GM19025 (cell line): Measurements from ENCODE around the gene POPDC3.
"Not testable (repeated sequence)": the region's sequence is repeated elsewhere in the genome, so short reads cannot be mapped to it uniquely, and the experiment has no call there.

Experiments
- ATAC-seq: cut with Tn5 transposase; IDR thresholded peaks from one replicate; pipeline ENCODE4 v1.9.1; 2021; ENCODE audit warnings: mild to moderate bottlenecking, low read depth, moderate library complexity; ENCODE audit not compliant: unreplicated experiment

POPDC3 gene

DNA sequence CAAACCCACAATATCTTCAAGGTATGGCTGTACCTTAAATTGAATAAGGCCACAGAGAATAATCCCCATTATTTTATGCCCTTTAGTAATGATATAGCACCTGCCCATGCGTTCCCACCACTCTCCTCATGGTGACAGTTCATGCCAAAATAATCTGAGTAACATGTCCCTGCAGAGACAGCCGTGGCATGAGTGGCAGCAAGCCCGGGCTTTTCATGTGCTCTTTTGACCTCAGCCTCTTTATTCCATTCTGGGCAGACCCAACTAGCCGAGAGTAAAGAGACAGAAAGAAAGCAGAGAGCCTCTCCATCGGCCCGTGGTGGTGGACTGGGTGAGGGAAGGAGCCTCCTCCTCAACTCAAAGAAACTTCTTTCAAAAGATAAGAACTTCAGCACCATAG lies 19.9 kb upstream of the POPDC3 start:
- no peak for ATAC-seq

GRCh38 chr6:105196076-105196475 lies 16.3 kb upstream of the POPDC3 start:
- ATAC-seq = no peak

DNA sequence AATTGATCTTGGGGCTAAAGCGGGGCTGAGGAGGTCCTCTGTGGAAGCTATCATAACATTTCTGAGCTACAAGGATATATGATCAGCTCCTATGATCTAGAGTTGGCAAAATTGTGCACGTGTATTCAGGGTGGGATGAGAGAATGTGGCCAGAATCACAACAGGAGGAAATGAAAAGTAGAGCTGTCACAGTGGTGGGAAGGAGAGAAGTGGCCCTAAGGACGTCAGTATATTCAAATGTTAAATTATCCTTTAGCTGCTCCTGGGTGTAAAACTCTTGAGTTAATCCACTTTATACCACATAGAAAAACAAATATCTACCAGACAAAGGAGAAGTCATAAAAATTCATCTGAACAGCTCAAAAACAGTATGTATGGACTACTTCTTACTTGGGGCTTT lies 14.8 kb upstream of the POPDC3 start:
- no peak for ATAC-seq

GRCh38 chr6:105194106-105194505 lies 14.3 kb upstream of the POPDC3 start:
- ATAC-seq = no peak

DNA sequence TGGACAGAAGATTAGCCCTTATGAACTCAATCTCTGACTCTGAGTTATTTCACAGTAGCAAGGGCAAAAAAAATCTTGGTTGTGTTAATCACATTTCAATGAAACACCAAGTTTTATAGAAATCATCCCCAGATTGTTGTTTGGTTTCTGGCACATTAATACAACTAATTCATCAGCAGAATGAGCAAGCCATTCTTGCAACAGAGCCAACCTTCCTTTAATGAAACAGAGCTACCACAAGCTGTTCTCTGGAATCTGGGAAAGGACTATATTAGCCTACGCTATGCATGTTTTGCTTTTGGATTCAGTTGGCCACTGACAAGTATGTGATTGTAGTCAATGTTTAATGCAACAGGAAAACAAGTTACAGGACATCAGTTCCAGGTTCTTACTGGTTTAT lies 13.8 kb upstream of the POPDC3 start:
- ATAC-seq = no peak

- ATAC-seq = no peak
Measured at GRCh38 chr6:105192707-105193465, 13.1 kb upstream of the POPDC3 start.

DNA sequence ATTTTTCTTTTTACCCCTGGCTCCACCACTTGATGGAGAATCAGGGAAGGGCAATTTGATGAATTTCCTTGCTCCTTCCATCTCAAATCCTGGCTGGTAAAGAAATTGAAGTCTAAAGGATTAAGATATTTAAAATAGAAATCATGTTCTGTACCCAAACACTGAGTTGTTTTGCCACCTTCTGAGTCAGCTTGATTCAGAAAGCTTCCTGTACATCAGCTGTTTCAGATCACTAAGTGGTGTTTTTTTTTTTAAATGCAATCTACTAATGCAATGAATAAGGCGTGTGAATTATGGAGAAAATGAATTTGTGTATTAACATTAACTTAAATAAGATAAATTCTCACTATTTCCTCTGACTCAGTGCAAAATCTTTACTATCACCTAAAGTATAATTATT lies 11.5 kb upstream of the POPDC3 start:
- no peak for ATAC-seq

DNA sequence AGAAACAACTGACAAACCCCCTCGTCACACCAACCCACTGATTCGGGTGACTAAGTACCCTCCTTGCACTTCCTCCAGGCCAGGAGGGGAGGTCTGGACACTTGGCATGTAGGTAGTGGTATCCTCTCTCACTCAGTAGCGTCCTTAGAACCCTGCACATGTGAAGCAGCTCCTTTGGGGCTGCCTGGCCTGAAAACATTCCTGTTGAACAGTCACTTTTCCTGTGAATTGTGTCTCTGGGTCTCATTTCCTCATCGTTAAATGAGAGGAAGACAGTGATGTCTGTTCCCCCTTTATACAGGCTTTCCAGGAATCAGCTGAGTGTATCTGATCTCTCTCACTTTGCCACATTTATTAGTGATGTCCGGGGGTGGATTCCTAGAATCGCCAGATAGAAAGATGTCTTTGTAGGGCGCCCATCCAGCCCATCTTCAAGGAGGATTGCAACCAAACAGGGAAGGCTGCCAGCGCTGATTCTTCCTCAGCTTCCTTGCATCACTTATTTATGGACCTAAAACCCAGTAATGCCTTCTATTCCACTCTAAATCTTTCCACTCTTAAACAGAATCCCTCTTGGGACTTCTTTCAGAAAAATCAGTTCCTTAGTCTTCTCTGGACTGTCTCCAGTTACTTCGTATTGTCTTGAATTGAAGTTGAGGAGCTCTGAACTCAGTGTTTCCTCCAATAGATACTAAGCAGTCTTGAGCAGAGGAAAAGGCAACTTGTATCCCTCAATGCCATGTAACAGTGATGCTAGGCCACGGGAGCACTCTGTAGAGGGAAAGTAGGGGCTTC lies 9.4 kb upstream of the POPDC3 start:
- no peak for ATAC-seq

- no peak for ATAC-seq
Measured at GRCh38 chr6:105188251-105188650, 8.4 kb upstream of the POPDC3 start.

DNA sequence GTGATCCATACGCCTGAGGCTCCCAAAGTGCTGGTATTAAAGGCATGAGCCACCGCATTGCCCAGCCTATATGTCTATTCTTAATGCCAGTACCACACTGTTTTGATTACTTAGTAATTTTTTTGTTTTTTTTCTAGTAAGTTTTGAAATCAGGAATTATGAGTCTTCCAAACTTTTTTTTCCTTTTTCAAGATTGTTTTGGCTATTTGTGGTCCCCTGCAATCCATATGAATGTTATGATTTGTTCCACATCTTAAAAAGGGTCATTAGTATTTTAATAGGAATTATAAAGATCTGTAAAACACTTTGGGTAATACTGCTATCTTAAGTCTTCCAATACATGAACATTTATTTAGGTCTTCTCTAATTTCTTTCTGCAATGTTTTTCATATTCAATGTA lies 6.8 kb upstream of the POPDC3 start:
- no peak for ATAC-seq

DNA sequence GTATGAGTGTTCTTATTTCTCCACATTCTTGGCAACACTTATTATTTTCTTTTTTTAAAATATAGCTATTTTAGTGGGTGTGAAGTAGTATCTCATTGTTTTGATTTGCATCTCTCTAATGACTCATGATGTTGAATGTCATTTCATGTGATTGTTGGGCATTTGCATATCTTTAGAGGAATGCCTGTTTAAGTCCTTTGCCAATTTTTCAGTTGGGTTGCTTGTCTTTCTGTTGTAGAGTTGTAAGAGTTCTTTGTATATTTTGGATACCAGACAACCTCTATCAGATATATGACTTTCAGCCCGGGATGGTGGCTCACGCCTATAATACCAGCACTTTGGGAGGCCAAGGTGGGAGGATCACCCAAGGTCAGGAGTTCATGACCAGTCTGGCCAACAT lies 5.1 kb upstream of the POPDC3 start:
- ATAC-seq = no peak

GRCh38 chr6:105181981-105182515 lies 2.2 kb upstream of the POPDC3 start:
- ATAC-seq = no peak

DNA sequence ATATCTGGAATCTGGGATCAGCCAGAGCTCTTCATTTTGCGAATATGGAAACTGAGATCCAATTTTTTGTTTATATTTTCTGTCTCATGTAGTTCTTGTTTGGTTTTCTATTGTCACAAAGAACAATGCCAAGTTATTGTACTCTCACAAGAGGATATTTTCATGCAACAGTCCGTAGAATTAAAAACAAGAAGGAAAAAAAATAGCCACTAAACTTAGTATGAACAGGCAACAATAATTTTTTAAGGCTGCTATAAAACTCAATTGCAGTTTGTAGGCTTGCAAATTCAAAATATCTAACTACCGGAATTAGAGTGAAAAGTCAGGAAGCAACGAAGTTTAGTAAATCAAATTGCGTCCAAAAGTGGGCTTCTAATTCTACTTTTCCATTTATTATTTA lies 1.2 kb downstream of the POPDC3 start:
- ATAC-seq = no peak

DNA sequence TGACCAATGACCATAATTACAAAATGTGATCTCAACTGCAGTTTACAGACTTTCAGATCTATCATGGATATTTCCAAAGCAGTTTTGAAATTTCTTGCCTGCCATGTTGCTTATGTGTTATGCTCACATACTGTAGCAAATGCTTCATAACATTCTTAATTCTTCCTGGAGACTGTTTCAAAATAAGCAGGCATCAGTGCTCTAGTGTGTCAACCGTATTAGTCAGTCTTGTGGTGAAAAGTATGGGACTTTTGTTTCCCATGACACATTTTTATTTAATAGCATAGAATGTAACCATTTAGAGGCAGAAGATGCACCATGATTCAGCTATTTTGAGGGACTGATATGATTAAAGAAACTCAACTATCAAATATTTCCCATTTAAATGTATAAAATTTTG lies 1.7 kb downstream of the POPDC3 start:
- no peak for ATAC-seq

DNA sequence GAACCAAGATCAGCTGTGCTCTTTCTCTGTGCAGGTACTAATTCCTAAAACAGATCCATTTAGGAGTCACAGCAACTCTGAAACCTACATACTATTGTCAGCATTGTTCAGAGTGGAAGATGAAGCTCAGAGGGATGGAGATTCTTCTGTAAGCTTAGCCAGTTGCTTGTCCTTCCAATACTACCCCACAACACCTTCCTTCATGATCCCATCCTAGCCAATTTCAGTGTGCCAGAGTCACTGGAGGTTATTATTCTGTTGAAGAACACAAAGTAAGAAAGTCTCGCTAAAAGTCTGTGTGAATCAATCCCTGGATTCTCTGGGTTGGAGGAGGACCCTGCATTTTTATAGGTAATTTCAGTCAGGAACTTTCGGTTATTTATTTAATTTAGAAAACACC lies 2.3 kb downstream of the POPDC3 start:
- no peak for ATAC-seq

- no peak for ATAC-seq
Measured at GRCh38 chr6:105174512-105174911, 5.3 kb downstream of the POPDC3 start.

DNA sequence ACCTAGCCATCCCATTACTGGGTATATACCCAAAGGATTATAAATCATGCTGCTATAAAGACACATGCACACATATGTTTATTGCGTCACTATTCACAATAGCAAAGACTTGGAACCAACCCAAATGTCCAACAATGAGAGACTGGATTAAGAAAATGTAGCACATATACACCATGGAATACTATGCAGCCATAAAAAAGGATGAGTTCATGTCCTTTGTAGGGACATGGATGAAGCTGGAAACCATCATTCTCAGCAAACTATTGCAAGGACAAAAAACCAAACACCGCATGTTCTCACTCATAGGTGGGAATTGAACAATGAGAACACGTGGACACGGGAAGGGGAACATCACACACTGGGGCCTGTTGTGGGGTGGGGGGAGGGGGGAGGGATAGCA lies 7.3 kb downstream of the POPDC3 start:
- not testable (repeated sequence) for ATAC-seq

DNA sequence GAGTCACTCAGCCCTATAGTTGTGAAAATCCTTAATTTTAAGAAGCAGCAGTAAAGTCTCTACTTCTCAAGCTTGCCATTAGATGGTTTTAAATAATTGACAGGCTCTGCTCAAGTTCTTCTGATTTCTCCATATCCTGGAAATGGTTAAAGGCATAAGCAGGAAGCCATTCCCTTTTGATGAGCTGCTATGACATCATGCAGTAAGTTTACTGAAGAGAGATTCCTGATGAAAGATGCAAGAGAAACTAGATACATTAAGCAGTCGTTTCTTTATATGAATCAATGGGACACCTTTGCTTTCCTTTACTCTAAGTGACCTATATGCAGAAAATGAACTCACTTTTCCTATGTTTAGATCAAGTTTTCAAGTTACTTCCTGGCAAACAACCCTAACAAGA lies 9.8 kb downstream of the POPDC3 start:
- no peak for ATAC-seq

DNA sequence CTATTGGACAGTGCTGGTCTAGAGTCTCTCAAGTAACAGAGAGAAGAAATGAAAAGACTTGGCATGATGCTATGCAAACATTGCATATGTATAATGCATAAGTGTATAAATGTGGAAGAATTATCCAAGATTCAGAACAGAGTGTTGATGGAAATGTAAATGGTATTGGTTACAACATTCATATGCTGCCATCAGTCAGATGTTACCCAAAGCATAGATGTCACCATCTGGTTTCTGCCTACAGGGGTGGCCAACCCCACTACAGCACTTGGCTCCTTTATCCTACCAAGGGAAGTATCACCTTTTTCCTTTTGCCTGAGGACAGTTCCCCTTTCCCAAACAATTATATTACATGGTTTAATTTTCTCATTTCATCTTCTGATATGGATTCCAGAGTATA lies 11.9 kb downstream of the POPDC3 start:
- ATAC-seq = no peak

DNA sequence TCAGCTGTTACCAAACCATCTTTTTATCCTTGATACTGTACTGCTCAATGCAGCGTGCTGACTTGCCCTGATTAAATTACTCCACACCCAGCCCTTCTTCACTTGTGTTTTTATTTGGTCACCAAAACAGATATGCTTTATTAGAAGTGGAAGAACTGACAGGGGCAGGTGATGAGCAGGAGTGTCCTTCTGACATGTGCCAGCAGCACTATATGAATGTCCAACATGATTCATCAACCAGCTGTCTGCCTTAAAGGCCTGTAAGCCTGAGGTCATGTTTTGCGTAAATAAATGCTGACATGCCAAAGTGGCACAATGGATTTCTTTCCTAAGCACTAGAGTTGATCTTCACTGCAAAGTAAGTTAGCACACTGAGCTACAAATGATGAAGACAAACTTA lies 15.4 kb downstream of the POPDC3 start:
- ATAC-seq = no peak

DNA sequence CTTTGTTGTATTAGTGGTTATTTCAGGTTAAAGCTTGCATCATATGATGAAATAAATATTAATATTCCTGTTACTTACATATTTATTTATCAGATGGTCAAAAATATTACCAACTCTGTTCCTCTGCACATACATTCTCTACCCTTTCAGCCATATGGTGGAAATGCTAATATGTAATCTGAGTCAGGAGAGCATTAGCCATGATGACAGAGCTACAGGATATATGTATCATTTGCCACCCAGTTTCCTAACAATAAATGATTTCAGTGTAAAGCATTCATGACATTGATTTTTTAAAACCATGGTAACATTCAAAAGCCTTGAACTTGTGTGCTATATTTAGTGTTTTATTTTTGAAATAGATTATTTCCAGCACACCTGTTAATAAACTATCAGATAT lies 16.6 kb downstream of the POPDC3 start:
- ATAC-seq = no peak

- no peak for ATAC-seq
Measured at GRCh38 chr6:105162377-105162776, 17.4 kb downstream of the POPDC3 start.
